ENCODE data around the gene ISG20L2. TPM values are rescaled to one million over a fixed set of nuclear protein-coding genes. Genes with fewer than 3 reads are reported as not detected.

Gene ISG20L2
- total RNA-seq, 6 experiments from 2014 or later = 16.2 to 26.9 (median 20.6) TPM

DNA sequence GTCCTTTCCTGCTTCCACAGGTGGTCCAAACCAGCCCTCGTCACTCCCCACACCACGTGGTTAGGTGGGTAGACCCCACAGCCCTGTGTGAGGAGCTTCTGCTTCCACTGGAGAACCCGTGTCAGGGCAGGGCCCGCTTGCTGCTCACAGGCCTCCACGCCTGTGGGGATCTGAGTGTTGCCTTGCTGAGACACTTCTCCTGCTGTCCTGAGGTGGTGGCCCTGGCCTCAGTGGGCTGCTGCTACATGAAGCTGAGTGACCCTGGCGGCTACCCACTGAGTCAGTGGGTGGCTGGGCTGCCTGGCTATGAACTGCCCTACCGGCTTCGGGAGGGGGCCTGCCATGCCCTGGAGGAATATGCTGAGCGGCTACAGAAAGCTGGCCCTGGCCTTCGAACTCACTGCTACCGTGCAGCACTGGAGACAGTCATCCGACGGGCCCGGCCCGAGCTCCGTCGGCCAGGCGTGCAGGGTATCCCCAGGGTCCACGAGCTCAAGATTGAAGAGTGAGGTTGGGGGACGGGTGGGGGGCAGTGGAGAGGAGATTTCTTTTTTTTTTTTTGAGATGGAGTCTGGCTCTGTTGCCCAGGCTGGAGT lies 5.5 kb upstream of the ISG20L2 start:
- H3K4me3 Mint-ChIP-seq = no peak overlapping the region
- no peak for DNase-seq
- peaks cover 8% of the 10 kb centered on the region for H3K27me3 Mint-ChIP-seq (ENCODE audit: insufficient read depth)
- H3K27ac Mint-ChIP-seq = no peak overlapping the region
- TF ChIP-seq, protein P1, sequence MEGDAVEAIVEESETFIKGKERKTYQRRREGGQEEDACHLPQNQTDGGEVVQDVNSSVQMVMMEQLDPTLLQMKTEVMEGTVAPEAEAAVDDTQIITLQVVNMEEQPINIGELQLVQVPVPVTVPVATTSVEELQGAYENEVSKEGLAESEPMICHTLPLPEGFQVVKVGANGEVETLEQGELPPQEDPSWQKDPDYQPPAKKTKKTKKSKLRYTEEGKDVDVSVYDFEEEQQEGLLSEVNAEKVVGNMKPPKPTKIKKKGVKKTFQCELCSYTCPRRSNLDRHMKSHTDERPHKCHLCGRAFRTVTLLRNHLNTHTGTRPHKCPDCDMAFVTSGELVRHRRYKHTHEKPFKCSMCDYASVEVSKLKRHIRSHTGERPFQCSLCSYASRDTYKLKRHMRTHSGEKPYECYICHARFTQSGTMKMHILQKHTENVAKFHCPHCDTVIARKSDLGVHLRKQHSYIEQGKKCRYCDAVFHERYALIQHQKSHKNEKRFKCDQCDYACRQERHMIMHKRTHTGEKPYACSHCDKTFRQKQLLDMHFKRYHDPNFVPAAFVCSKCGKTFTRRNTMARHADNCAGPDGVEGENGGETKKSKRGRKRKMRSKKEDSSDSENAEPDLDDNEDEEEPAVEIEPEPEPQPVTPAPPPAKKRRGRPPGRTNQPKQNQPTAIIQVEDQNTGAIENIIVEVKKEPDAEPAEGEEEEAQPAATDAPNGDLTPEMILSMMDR (IDR thresholded peaks at IDR 0.05) = no peak
- no peaks in the 10 kb centered on the region for H3K9me3 Mint-ChIP-seq
- H3K4me1 Mint-ChIP-seq (ENCODE audit: low read depth) = peaks cover 15% of the 10 kb centered on the region
- peaks cover 16% of the 10 kb centered on the region for H3K36me3 Mint-ChIP-seq (ENCODE audit: low read depth)

- peak; percentile 70 for DNase-seq
- H3K27ac Mint-ChIP-seq = peak within 1 kb of the TSS; percentile 95
Observed at GRCh38 chr1:156727926-156728598, 504 bp downstream of the ISG20L2 start, which contains the start of gene METTL25B. Gene METTL25B, plus strand, starts transcription at chr1:156728469. Its CDS starts 636 bp downstream, at chr1:156729105.

DNA sequence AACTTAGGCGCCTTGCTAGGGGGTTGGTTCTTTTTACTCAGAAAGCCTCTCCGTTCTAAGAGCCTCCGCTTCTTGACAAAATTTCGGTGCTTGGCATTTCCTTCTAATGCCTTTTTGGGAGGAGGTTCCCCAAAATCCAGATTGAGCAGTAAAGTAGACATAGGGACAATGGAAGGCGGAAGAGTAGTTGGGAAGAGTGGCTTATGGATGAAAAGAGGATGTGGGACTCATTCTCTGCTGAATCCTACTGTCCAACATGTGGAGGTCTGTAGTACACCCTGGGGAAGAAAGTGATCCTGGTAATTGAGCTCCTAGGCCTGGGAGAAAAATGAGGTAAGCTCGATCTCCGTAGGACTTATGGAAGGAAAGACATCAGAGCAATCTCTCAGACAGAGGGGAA lies 1.1 kb downstream of the ISG20L2 start:
- Mint-ChIP-seq H3K9me3 (no peaks in the 10 kb centered on the region), H3K4me3 (no peak overlapping the region), H3K36me3 (ENCODE audit: low read depth) (peaks cover 16% of the 10 kb centered on the region), H3K4me1 (ENCODE audit: low read depth) (peaks cover 16% of the 10 kb centered on the region), H3K27me3 (ENCODE audit: insufficient read depth) (peaks cover 8% of the 10 kb centered on the region), H3K27ac (peak overlapping the region; percentile 95)
- TF ChIP-seq, protein P1 (IDR thresholded peaks at IDR 0.05) = no peak
- no peak for DNase-seq

More at GRCh38 chr1:156727926-156728598, 504 bp downstream of the ISG20L2 start, which contains the start of gene METTL25B:
- Mint-ChIP-seq H3K4me1 (ENCODE audit: low read depth) (peaks cover 16% of the 10 kb centered on the region), H3K36me3 (ENCODE audit: low read depth) (peaks cover 16% of the 10 kb centered on the region), H3K4me3 (no peak within 1 kb of the TSS; the same call in 1 of the 2 replicates), H3K9me3 (no peaks in the 10 kb centered on the region), H3K27me3 (ENCODE audit: insufficient read depth) (peaks cover 8% of the 10 kb centered on the region)
- TF ChIP-seq, protein P1 (IDR thresholded peaks at IDR 0.05) = no peak

DNA sequence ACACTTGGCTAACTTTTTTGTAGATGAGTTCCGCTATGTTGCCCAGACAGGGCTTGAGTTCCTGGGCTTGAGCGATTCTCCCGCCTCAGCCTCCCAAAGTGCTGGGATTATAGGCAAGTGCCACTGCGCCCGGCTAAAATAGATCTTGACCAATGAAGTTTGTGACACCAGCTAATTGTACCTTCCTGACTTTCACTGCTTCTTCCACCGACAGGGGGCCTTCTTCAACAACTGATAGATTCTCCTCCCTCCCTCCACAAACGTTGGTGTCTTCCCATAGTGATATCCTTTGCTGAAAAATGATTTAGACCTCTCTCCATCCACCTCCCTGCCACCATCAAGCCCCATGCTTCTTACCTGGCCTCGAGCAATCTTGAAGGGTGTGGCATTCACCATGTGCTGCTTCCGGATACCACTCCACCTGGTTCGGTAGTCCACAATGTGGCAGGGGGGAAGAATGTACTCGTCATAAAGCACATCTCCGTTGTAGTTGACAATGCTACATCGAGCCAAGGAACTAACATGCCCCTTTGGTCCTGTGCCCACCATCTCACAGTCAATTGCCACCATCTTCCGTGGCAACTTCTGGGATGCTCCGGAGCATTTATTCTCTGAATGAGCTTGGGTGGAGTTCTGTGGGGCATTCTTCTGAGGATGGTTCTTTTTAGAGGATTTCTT lies 1.9 kb downstream of the ISG20L2 start:
- peak; percentile 59 for DNase-seq
- no peak overlapping the region for H3K4me3 Mint-ChIP-seq
- H3K4me1 Mint-ChIP-seq (ENCODE audit: low read depth) = peaks cover 16% of the 10 kb centered on the region
- H3K27ac Mint-ChIP-seq = no peak overlapping the region
- peaks cover 8% of the 10 kb centered on the region for H3K27me3 Mint-ChIP-seq (ENCODE audit: insufficient read depth)
- TF ChIP-seq, protein P1 (IDR thresholded peaks at IDR 0.05) = peak; percentile 83
- no peaks in the 10 kb centered on the region for H3K9me3 Mint-ChIP-seq
- H3K36me3 Mint-ChIP-seq (ENCODE audit: low read depth) = peaks cover 16% of the 10 kb centered on the region

- peaks cover 16% of the 10 kb centered on the region for H3K4me1 Mint-ChIP-seq (ENCODE audit: low read depth)
- peaks cover 16% of the 10 kb centered on the region for H3K36me3 Mint-ChIP-seq (ENCODE audit: low read depth)
- DNase-seq = peak; percentile 85
- H3K27me3 Mint-ChIP-seq (ENCODE audit: insufficient read depth) = peaks cover 5% of the 10 kb centered on the region
- no peak overlapping the region for H3K4me3 Mint-ChIP-seq
- TF ChIP-seq, protein P1 (IDR thresholded peaks at IDR 0.05) = peak; percentile 95
- no peaks in the 10 kb centered on the region for H3K9me3 Mint-ChIP-seq
- H3K27ac Mint-ChIP-seq = no peak overlapping the region
Observed at GRCh38 chr1:156725683-156726280, 2.8 kb downstream of the ISG20L2 start.

All from HFFc6 (cell line).